RPMI8226 (cell line): ENCODE results near the gene AP1B1.

Experiments
- DNase-seq: peaks from one replicate; pipeline ENCODE4 v3.0.0-alpha.2; 2015

AP1B1 gene

DNA sequence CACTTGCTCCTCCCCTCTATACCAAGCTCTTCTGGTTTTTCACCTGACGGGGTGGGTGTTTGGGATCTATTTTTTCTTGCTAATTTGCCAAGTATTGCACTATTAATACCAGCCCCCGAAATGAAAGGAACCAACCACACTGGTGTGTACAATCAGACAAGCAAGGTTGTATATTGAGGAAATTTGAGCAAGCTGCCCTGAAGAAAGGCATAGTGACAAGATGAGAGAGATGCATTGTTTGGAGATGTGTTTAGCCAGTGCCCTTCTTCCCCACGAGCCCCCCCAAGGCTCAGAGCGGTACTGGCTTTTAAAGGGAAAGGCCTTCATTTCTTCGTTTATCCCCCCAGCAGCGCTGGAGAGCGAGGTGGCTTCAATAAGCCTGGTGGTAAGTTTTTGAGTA lies 97.2 kb downstream of the AP1B1 start:
- DNase-seq = no peak

DNA sequence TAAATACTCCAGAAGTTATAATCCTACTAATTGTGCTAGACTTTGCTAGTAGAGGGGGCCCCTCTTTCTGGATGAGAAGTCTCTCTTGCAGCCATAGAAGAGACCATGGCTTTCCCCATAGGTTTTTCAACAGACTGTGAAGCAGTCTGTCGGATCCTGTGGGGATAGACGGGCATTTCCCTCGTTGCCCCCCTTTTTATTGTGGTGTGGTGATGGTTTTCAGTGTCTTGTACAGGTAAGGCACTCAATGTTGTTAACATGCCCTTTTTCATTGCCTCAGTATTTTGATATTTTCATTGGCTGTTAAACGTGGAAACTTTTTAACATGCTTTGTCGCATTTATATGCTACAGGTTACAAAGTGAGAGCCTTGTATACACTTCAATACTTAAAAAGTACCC lies 98.3 kb downstream of the AP1B1 start:
- no peak for DNase-seq

DNA sequence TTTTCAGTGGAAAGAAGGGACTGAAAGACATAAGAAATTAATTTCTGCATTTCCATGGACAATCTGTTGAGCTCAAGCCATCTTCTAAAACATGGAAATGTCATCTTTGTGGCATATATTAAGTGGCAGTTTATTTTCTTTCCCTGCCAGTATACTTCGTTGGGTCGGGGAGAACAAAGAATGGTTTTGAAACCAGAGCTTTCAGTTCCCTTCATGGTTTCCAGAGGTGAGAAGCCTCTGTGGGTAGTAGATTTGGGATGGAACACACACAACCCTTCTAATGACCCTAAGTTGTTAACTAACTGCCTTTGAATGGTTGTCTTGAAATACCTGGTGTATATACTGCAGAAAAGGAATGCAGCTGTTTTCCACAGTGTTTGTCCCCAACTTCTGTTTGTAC lies 99.5 kb downstream of the AP1B1 start:
- DNase-seq = no peak

DNA sequence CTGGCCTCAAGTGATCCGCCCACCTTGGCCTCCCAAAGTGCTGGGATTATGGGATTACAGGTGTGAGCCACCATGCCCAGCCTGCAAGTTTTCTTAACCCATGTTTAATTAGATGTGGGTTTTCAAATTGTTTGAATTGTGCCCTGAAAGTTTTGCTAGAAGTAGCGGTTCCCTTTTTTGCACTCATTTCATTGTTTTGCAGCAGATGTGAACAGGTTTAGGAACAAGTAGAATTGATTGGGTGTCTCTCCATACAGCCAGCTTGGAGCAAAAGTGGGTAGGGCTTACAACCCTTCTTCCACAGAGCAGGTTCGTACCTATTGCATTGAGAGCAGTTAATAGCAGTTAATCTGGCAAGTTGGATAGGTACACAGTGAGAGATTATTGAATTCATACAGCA lies 104.2 kb downstream of the AP1B1 start:
- DNase-seq = no peak

DNA sequence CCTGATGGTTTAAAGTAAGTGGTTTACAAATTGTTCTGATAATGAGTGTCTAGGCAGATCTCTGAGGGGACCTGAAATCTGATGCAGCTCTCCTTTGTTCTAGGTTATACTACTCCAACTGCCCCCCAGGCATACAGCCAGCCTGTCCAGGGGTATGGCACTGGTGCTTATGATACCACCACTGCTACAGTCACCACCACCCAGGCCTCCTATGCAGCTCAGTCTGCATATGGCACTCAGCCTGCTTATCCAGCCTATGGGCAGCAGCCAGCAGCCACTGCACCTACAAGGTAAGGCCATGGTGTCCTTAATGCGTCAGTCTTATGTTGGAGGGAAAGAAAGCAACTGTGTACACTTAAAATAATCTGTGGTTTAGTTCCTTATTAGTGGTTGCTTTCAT lies 110.4 kb downstream of the AP1B1 start:
- no peak for DNase-seq
